ENCODE results near the gene TP73. TPM values are rescaled to one million over a fixed set of nuclear protein-coding genes. Genes with fewer than 3 reads are reported as not detected.

The TP73 gene
- total RNA-seq, 1 donor from 2014 or later = 3.6 TPM

DNA sequence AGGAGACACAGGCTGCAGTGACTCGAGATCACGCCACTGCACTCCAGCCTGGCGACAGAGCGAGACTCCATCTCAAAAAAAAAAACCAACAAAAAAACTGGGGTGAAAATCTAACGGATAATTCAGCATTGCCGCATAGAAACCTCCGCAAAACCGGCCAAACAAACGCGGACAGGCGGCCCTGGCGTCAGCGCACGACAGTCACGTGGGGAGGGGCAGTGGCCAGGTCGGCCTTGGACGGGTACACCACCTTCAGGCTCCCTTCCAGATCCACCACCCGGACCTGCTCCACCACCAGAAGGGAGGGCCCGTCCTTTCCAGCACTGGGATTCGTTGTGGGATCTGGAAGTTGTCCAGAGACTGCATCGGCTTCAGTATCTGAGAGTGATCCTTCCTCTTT is 128.6 kb downstream of the TP73 start:
- Histone ChIP-seq H3K36me3 (peaks cover 73% of the 10 kb centered on the region), H3K4me1 (peaks cover 10% of the 10 kb centered on the region), H3K27me3 (ENCODE audit: low read depth) (no peaks in the 10 kb centered on the region), H3K4me3 (no peak overlapping the region), H3K27ac (no peak overlapping the region), H3K9me3 (no peaks in the 10 kb centered on the region)
- TF ChIP-seq, protein P1, sequence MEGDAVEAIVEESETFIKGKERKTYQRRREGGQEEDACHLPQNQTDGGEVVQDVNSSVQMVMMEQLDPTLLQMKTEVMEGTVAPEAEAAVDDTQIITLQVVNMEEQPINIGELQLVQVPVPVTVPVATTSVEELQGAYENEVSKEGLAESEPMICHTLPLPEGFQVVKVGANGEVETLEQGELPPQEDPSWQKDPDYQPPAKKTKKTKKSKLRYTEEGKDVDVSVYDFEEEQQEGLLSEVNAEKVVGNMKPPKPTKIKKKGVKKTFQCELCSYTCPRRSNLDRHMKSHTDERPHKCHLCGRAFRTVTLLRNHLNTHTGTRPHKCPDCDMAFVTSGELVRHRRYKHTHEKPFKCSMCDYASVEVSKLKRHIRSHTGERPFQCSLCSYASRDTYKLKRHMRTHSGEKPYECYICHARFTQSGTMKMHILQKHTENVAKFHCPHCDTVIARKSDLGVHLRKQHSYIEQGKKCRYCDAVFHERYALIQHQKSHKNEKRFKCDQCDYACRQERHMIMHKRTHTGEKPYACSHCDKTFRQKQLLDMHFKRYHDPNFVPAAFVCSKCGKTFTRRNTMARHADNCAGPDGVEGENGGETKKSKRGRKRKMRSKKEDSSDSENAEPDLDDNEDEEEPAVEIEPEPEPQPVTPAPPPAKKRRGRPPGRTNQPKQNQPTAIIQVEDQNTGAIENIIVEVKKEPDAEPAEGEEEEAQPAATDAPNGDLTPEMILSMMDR (IDR thresholded peaks at IDR 0.05) = no peak
- intact Hi-C loops (cut with DNase I) = no loop called here
- no peak for ATAC-seq
- DNase-seq = no peak

DNA sequence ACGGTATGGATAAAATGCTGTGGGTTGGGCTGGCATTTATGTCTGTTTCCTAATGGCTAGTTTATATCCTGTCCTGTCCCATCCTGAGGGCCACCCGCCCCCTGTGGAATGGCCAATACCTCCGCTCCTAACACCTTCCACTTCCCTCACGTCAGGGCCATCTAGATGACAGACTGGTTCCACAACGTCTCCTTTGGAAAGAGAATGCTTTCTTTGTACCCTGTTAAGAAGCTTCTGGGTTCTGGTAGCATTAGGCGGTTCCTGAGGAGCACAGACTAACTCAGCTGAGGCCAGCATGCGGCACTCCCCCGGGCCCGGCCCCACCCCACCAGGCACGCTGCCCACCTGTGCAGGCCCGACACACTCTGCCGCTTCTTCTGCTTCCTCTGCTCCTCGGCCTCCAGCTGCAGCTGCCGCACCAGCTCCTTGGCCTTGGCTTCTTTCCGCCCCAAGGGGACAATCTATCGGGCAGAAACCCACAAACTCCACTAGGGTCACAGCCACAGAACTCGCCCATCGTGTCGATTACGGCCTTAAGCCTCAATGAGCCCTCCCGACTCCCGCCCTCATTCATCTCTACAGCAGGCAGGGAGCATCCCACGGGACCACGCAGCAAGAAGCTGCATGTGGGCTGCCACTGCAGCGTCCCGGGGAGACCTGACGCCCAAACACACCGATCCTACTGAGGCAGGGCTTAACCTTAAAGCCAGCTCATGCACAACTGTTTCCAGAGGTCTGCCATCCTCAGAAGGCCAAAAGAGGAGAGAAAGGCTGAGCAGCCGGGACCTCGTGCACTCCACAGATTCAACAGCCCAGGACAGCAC is 131.5 kb downstream of the TP73 start:
- Histone ChIP-seq H3K36me3 (peaks cover 97% of the 10 kb centered on the region), H3K27me3 (ENCODE audit: low read depth) (no peaks in the 10 kb centered on the region), H3K27ac (no peak overlapping the region), H3K4me3 (no peak overlapping the region), H3K4me1 (no peaks in the 10 kb centered on the region), H3K9me3 (no peaks in the 10 kb centered on the region)
- DNase-seq = peak; percentile 26
- intact Hi-C loops (cut with DNase I) = no loop called here
- TF ChIP-seq, protein P1 (IDR thresholded peaks at IDR 0.05) = no peak
- ATAC-seq = no peak

DNA sequence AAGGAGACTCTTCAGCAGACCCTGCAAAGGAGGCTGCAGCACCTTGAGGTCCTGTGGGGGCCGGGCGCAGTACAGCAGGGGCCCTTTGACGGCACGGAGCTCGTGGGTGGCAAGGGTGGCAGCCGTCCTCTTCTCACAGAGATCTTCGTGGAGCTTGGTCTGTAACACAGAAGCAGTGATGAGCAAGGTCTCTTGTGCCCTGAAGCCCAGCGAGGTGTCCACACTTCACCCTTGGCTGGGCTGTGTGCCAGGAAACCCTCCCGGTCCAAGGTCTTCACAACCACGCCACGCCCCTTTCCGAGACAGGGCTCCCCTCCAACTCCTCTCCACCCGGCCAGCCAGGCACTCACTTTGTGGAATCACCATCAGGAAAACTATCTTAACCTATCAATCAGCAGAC is 132.7 kb downstream of the TP73 start:
- H3K9me3 ChIP-seq = no peaks in the 10 kb centered on the region
- peaks cover 92% of the 10 kb centered on the region for H3K36me3 ChIP-seq
- H3K27me3 ChIP-seq (ENCODE audit: low read depth) = no peaks in the 10 kb centered on the region
- TF ChIP-seq, protein P1 (IDR thresholded peaks at IDR 0.05) = no peak
- DNase-seq (peak; percentile 36), ATAC-seq (no peak)
- no peak overlapping the region for H3K4me3 ChIP-seq
- intact Hi-C loops (cut with DNase I) = no loop called here
- H3K4me1 ChIP-seq = no peaks in the 10 kb centered on the region
- H3K27ac ChIP-seq = no peak overlapping the region

DNA sequence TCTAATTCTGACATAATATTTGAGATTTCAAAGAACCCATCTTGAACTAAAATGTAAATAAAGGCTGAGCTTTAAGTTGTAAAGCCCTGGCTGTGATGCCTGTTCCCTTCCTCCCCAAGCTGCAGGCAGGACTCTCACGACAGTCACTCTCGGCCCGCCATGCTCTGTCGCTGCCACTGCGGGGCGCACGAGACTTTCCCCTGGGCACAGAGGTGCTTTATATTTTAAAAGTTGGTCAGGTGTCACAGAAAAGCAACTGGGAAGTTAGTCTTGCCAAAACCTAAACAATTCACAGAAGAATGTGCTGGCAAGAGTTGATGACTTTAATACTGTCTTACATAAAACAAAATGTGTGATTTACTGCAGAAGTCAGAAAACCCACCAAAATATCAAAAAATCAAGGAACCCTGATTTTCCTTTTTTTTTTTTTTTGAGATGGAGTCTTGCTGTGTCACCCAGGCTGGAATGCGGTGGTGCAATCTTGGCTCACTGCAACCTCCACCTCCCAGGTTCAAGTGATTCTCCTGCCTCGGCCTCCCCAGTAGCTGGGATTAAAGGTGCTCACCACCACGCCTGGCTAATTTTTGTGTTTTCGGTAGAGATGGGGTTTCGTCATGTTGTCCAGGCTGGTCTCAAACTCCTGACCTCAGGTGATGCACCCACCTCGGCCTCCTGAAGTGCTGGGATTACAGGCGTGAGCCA is 133.3 kb downstream of the TP73 start:
- no peaks in the 10 kb centered on the region for H3K9me3 ChIP-seq

More for the DNA sequence above, 133.3 kb downstream of the TP73 start:
- Histone ChIP-seq H3K27ac (no peak overlapping the region), H3K36me3 (peaks cover 92% of the 10 kb centered on the region), H3K27me3 (ENCODE audit: low read depth) (no peaks in the 10 kb centered on the region), H3K4me3 (no peak overlapping the region), H3K4me1 (no peaks in the 10 kb centered on the region)
- no peak for ATAC-seq
- DNase-seq = peak; percentile 31
- intact Hi-C loops (cut with DNase I) = no loop called here
- TF ChIP-seq, protein P1 (IDR thresholded peaks at IDR 0.05) = no peak

Other genes starting within 250 kb of the TP73 start
- gene ARHGEF16, start 197.9 kb upstream of the TP73 start, total RNA-seq = 10.6 TPM
- 57.1 TPM for gene MEGF6, start 41.0 kb upstream of the TP73 start, total RNA-seq
- gene TPRG1L, start 27.5 kb upstream of the TP73 start, total RNA-seq = 46.1 TPM
- gene WRAP73, start 2.4 kb upstream of the TP73 start, total RNA-seq = 22.5 TPM
- gene CCDC27, start 99.9 kb downstream of the TP73 start, total RNA-seq = not detected
- 8.5 TPM for gene SMIM1, start 120.2 kb downstream of the TP73 start, total RNA-seq
- 34.4 TPM for gene LRRC47, start 144.0 kb downstream of the TP73 start, total RNA-seq
- gene CEP104, start 204.7 kb downstream of the TP73 start, total RNA-seq = 53.9 TPM
- gene DFFB, start 205.0 kb downstream of the TP73 start, total RNA-seq = 10.6 TPM
- 19.8 TPM for gene C1orf174, start 247.8 kb downstream of the TP73 start, total RNA-seq

All from lower lobe of right lung (tissue), 2 donors.